ENCODE results near the gene SIRPD.

DNA sequence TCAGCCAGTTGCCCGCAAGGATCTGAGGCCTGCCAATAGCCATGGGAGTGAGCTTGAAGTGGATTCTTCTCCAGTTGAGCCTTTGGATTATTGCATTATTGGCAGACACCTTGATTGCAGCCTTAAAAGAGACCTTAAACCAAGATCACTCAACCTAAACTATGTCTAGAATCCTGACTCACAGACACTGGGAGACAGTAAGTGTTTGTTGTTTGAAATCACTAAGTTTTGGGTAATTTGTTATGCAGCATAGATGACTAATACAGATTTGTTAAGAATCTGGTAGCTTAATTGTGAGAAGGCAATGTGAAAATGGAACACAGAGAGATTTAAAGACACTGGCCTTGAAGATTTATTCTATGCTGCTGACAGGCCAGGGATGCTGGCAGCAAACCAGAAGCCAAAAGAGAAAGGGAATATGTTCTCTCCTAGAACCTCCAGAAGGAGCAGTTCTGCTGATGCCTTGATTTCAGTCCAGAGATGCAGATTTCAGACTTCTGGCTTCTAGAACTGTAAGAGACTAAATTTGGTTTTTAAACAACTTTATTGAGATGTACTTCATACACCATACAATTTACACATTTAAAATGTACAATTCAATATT is 17.6 kb downstream of the SIRPD start:
- TF ChIP-seq, protein P1, sequence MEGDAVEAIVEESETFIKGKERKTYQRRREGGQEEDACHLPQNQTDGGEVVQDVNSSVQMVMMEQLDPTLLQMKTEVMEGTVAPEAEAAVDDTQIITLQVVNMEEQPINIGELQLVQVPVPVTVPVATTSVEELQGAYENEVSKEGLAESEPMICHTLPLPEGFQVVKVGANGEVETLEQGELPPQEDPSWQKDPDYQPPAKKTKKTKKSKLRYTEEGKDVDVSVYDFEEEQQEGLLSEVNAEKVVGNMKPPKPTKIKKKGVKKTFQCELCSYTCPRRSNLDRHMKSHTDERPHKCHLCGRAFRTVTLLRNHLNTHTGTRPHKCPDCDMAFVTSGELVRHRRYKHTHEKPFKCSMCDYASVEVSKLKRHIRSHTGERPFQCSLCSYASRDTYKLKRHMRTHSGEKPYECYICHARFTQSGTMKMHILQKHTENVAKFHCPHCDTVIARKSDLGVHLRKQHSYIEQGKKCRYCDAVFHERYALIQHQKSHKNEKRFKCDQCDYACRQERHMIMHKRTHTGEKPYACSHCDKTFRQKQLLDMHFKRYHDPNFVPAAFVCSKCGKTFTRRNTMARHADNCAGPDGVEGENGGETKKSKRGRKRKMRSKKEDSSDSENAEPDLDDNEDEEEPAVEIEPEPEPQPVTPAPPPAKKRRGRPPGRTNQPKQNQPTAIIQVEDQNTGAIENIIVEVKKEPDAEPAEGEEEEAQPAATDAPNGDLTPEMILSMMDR (IDR thresholded peaks at IDR 0.05): no peak
- no peak for TF ChIP-seq EZH2 (IDR thresholded peaks at IDR 0.05; ENCODE audit: borderline replicate concordance, insufficient read depth, low read depth, low read length, poor library complexity, severe bottlenecking)
